Endothelial cell of umbilical vein (primary cell): ENCODE data around the gene ERAP2. TPM values are rescaled to one million over a fixed set of nuclear protein-coding genes. Genes with fewer than 3 reads are reported as not detected.

ENCODE experiments used
- BruUV-seq: library from RNA; stranded (reverse); fragments of 400-500 nt; replicated peaks from 2 replicates; lab custom pipeline; 2021; lab: Mats Ljungman, UMichigan
- CTCF ChIA-PET: fragments of 300-600, 350-600 bp; sonication (Branson Sonifier 250); formaldehyde crosslinking; loops from one replicate; lab custom pipeline; 2021; ENCODE audit warnings: antibody characterized with exemption, inconsistent platforms; lab: Charles Lee
- POLR2A ChIA-PET: fragments of 300-600, 350-600 bp; sonication (Branson Sonifier 250); formaldehyde crosslinking; loops from one replicate; lab custom pipeline; 2021; ENCODE audit warnings: antibody characterized with exemption, inconsistent platforms; lab: Charles Lee
- DNase-seq: peaks from one replicate; pipeline ENCODE4 v3.0.0-alpha.2; 2011; ENCODE audit warnings: low read depth, low spot score
- FAIRE-seq: peaks from 2 replicates; lab custom pipeline; 2011; peaks lifted over from hg19 to GRCh38; lab: Jason Lieb, UNC
- H2AFZ ChIP-seq: 2 replicates; pipeline ENCODE4 v1.6.0; 2012; ENCODE audit warnings: low read depth, low read length, control low read depth, inconsistent platforms
- H3K27ac ChIP-seq: 2 replicates; pipeline ENCODE4 v1.5.1; 2011; ENCODE audit warnings: low read depth, mild to moderate bottlenecking, control low read depth, low read length, moderate library complexity; ENCODE audit not compliant: insufficient read depth
- H3K27me3 ChIP-seq, 2 experiments: 2 replicates each; pipeline versions ENCODE4 v1.6.0 to v1.6.1; 2011; ENCODE audit warnings: low read length in 2 of 2, mixed read lengths in 1 of 2; ENCODE audit not compliant: control insufficient read depth in 2 of 2, insufficient read depth in 2 of 2
- H3K36me3 ChIP-seq, 2 experiments: 2 replicates in 1 of 2; 3 replicates in 1 of 2; pipeline ENCODE4 v1.5.1; 2011; ENCODE audit warnings: low read length in 2 of 2, mild to moderate bottlenecking in 1 of 2, moderate library complexity in 1 of 2; ENCODE audit not compliant: control insufficient read depth in 2 of 2, insufficient read depth in 2 of 2; ENCODE audit errors: extremely low read depth in 1 of 2
- H3K4me1 ChIP-seq: 3 replicates; pipeline ENCODE4 v1.5.1; 2011; ENCODE audit warnings: mild to moderate bottlenecking, low read length; ENCODE audit not compliant: control insufficient read depth, insufficient read depth; ENCODE audit errors: extremely low read depth
- H3K4me2 ChIP-seq: 2 replicates; pipeline ENCODE4 v1.6.1; 2011; ENCODE audit warnings: low read length, control low read depth, mixed read lengths; ENCODE audit not compliant: insufficient read depth
- H3K4me3 ChIP-seq, 3 experiments: fragments of 200-600 bp in 1 of 3; sonication (generic), shearing (Covaris generic) in 1 of 3; replicated peaks in 1 of 3; 2 replicates each; pipeline ENCODE4 v1.5.1; 2011 to 2016; ENCODE audit warnings: control low read depth in 3 of 3, low read length in 3 of 3, mild to moderate bottlenecking in 2 of 3, inconsistent platforms in 1 of 3, low read depth in 1 of 3, moderate library complexity in 1 of 3; ENCODE audit not compliant: insufficient read depth in 1 of 3
- H3K79me2 ChIP-seq: 2 replicates; pipeline ENCODE4 v1.6.0; 2012; ENCODE audit warnings: low read length, inconsistent platforms; ENCODE audit not compliant: control insufficient read depth, insufficient read depth
- H3K9ac ChIP-seq: replicated peaks from 2 replicates; pipeline ENCODE3; 2011; ENCODE audit warnings: low read length, control low read depth; ENCODE audit not compliant: insufficient read depth; ENCODE audit errors: extremely low read depth
- H3K9me1 ChIP-seq: replicated peaks from 3 replicates; pipeline ENCODE4 v1.6.0; 2011; ENCODE audit warnings: mild to moderate bottlenecking, low read length; ENCODE audit not compliant: control insufficient read depth, insufficient read depth; ENCODE audit errors: extremely low read depth
- H3K9me3 ChIP-seq: replicated peaks from 2 replicates; pipeline ENCODE4 v1.5.1; 2012; ENCODE audit warnings: low read length, inconsistent platforms; ENCODE audit not compliant: control insufficient read depth, insufficient read depth
- H4K20me1 ChIP-seq: replicated peaks from 2 replicates; pipeline ENCODE3; 2011; ENCODE audit warnings: mild to moderate bottlenecking, low read length; ENCODE audit not compliant: control insufficient read depth, insufficient read depth; ENCODE audit errors: extremely low read depth
- CTCF ChIP-seq, 2 donors: IDR thresholded peaks; 1 replicate in 1 of 2; 2 replicates in 1 of 2; pipeline ENCODE4 v1.5.1; 2011; ENCODE audit warnings: low read length in 2 of 2, mild to moderate bottlenecking in 2 of 2, moderate library complexity in 2 of 2, control low read depth in 1 of 2, inconsistent platforms in 1 of 2, low read depth in 1 of 2; ENCODE audit not compliant: insufficient read depth in 1 of 2; ENCODE audit errors: extremely low read depth in 1 of 2
- EZH2 ChIP-seq: IDR thresholded peaks from 2 replicates; pipeline ENCODE4 v1.6.1; 2012; ENCODE audit warnings: borderline replicate concordance, low read depth, mild to moderate bottlenecking, moderate library complexity, low read length, inconsistent platforms; ENCODE audit not compliant: severe bottlenecking
- FOS ChIP-seq: IDR thresholded peaks from 2 replicates; pipeline ENCODE4 v1.6.1; 2011; ENCODE audit warnings: mild to moderate bottlenecking, low read length, moderate library complexity, borderline replicate concordance; ENCODE audit not compliant: insufficient read depth
- GATA2 ChIP-seq: IDR thresholded peaks from 2 replicates; pipeline ENCODE4 v1.7.0; 2011; ENCODE audit warnings: low read depth, mild to moderate bottlenecking, moderate library complexity, mixed read lengths, low read length; ENCODE audit not compliant: insufficient read length, insufficient read depth
- JUN ChIP-seq: IDR thresholded peaks from 2 replicates; pipeline ENCODE4 v1.6.1; 2011; ENCODE audit warnings: borderline replicate concordance, low read depth; ENCODE audit not compliant: insufficient read length, insufficient read depth
- MAX ChIP-seq: IDR thresholded peaks from 2 replicates; pipeline ENCODE4 v1.6.1; 2011; ENCODE audit not compliant: insufficient read depth, insufficient read length
- MYC ChIP-seq: IDR thresholded peaks from one replicate; pipeline ENCODE4 v1.6.1; 2011; ENCODE audit warnings: mild to moderate bottlenecking, low read depth, low read length
- POLR2A ChIP-seq: IDR thresholded peaks from 2 replicates; pipeline ENCODE4 v1.6.1; 2012; ENCODE audit warnings: low read depth, mild to moderate bottlenecking, control low read depth, low read length
- POLR2AphosphoS5 ChIP-seq: IDR thresholded peaks from 2 replicates; pipeline ENCODE4 v1.6.1; 2012; ENCODE audit warnings: low read depth, mild to moderate bottlenecking, control low read depth, low read length, moderate library complexity; ENCODE audit not compliant: insufficient read depth
- dilution Hi-C: fragments of 300-500 bp; cut with MboI; formaldehyde crosslinking; loops from one replicate; pipeline ENCODE4 v1.15.0; 2019; ENCODE audit warnings: low sequenced_read_pairs; ENCODE audit not compliant: extremely low pct_ligation_motif_present
- intact Hi-C: fragments of 100-400 bp; cut with micrococcal nuclease; formaldehyde crosslinking; loops from one replicate; pipeline ENCODE4 v1.10.0; 2022
- polyA plus RNA-seq, 4 experiments: library from polyadenylated mRNA; depleted of rRNA in 3 of 4; stranded (reverse) in 3 of 4; unstranded in 1 of 4; fragments of >200 nt; gene quantifications; 2 replicates each; pipeline versions ENCODE4 v1.2.1 to v1.2.3, GENCODE V29; 2011 to 2012; ENCODE audit warnings: missing spikeins in 1 of 4
- total RNA-seq: library from RNA; stranded (reverse); gene quantifications from 2 replicates; pipeline ENCODE4 v1.2.3, GENCODE V29; 2021

Gene ERAP2
- total and polyA plus RNA-seq, 2 donors (not counting 3 experiments of a cell fraction or from before 2014, with no cell fraction given) = 3.1 to 10.0 TPM

- FAIRE-seq (no peak), DNase-seq (no peak)
- H3K9me1 ChIP-seq = no peaks in the 10 kb centered on the region
- no peak overlapping the region for H3K4me3 ChIP-seq
- H3K4me1 ChIP-seq = peaks cover 11% of the 10 kb centered on the region
- H3K36me3 ChIP-seq = no peaks in the 10 kb centered on the region
- ChIA-PET CTCF (no interaction called here), POLR2A (no interaction called here)
- H3K79me2 ChIP-seq = no peaks in the 10 kb centered on the region
- H3K9me3 ChIP-seq = no peaks in the 10 kb centered on the region
- H3K4me2 ChIP-seq = no peak overlapping the region
- TF ChIP-seq FOS (no peak), JUN (no peak), MAX (no peak), POLR2AphosphoS5 (no peak), EZH2 (no peak), POLR2A (no peak), MYC (no peak), CTCF (IDR thresholded peaks at IDR 0.05; ENCODE audit: extremely low read depth in 1 of 2, insufficient read depth in 1 of 2, low read depth in 1 of 2, low read length in 2 of 2) (no peak), GATA2 (no peak)
- dilution Hi-C loops = no loop called here
- intact Hi-C loops = no loop called here
- no peak overlapping the region for H2AFZ ChIP-seq
- H3K9ac ChIP-seq = no peak overlapping the region
- H3K27me3 ChIP-seq = no peaks in the 10 kb centered on the region
- BruUV-seq = no TSS peak
- no peaks in the 10 kb centered on the region for H4K20me1 ChIP-seq
- no peak overlapping the region for H3K27ac ChIP-seq
Measured at GRCh38 chr5:96835791-96836191, 40.5 kb upstream of the ERAP2 start.
